Measurements from ENCODE around the gene SYNGR2. TPM values are rescaled to one million over a fixed set of nuclear protein-coding genes. Genes with fewer than 3 reads are reported as not detected.
A peak's percentile ranks its signal among the peaks of the same experiment; 100 is the strongest.

Gene SYNGR2
- total RNA-seq, 1 experiment from 2014 or later: 148 TPM

DNA sequence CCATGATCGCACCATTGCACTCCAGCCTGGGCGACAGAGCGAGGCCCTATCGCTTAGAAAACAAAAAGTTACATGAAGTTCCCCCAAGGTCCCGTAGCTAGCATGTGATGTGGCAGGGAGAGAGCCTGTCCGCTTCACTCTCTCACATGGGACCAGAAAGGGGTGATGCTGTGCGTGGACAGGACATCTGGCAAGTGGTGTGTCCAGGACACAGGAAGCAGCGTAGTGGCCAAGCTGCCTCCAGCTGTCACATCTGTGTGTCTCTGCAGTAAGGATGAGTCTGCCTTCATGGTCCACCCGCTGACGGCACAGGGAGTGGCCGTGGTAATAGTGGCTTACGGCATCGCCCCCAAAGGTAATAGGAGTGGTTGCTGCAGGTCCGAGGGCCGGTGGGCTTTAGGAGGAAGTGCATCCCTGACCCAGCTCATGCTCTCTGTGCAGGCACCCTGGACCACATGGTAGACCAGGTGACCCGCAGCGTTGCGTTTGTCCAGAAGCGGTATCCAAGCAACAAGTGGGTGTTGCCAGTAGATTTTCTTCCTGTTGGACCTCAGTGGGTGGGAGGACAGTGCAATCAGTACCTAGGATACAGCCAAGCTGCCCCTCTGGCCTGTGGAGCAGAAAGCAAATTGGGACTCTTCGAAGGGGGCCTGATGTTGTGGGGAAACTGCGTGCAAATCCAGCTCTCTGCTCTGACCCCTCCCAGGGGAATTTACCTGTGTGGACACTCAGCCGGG lies 36.2 kb downstream of the SYNGR2 start:
- Histone ChIP-seq H3K9ac (ENCODE audit: low read length) (no peak overlapping the region), H3K79me2 (ENCODE audit: insufficient read depth, low read length) (peaks cover 13% of the 10 kb centered on the region), H3K4me1 (ENCODE audit: control insufficient read depth in 1 of 2, insufficient read depth in 2 of 2, low read length in 2 of 2) (peaks cover 4 to 5% of the 10 kb centered on the region in 2 experiments), H3K27me3 (ENCODE audit: insufficient read depth, low read length) (no peaks in the 10 kb centered on the region), H2AFZ (ENCODE audit: low read depth, low read length, poor library complexity, severe bottlenecking) (no peak overlapping the region), H3K36me3 (ENCODE audit: control insufficient read depth in 1 of 2, insufficient read depth in 2 of 2, low read length in 2 of 2) (peaks cover 9 to 16% of the 10 kb centered on the region in 2 experiments; a peak in 3 of 4 replicates), H3K27ac (ENCODE audit: low read depth, low read length) (no peak overlapping the region), H3K4me3 (replicated peaks in 1 of 2; ENCODE audit: low read depth in 1 of 2, low read length in 2 of 2) (no peak overlapping the region), H4K20me1 (ENCODE audit: insufficient read depth) (no peaks in the 10 kb centered on the region), H3K9me2 (ENCODE audit: insufficient read depth) (no peaks in the 10 kb centered on the region), H3K9me3 (ENCODE audit: control insufficient read depth in 1 of 2, insufficient read depth in 1 of 2, low read depth in 1 of 2, low read length in 2 of 2) (no peaks in the 10 kb centered on the region), H3K4me2 (ENCODE audit: low read length) (no peak overlapping the region)
- no peak for DNase-seq (ENCODE audit: low read depth, low spot score)
- RAD21 ChIA-PET (ENCODE audit: low non-redundant PET in 1 of 2, low total read pairs in 2 of 2, uncharacterized antibody in 2 of 2, unreplicated experiment in 2 of 2): no interaction called here
- ATAC-seq: no peak
- intact Hi-C loops (cut with micrococcal nuclease): no loop called here
- POLR2A ChIA-PET: interaction anchor here (1.6 kb wide), 1 partner anchor 18 kb away, joined by 4 read pairs; the partner anchor contains the start of genes AFMID and TK1
- BruUV-seq (replicated peaks): no TSS peak
- TF ChIP-seq SRF (IDR thresholded peaks at IDR 0.05; ENCODE audit: low read depth) (no peak), EZH2phosphoT487 (IDR thresholded peaks at IDR 0.05; ENCODE audit: borderline replicate concordance) (no peak), POLR2AphosphoS5 (IDR thresholded peaks at IDR 0.05; ENCODE audit: low read depth, low read length) (0 out of 2 replicates have a peak, but pooled peaks have one; percentile 8)
- CTCF ChIA-PET: no interaction called here

- ATAC-seq: no peak
Observed at GRCh38 chr17:78205124-78205775, 36.9 kb downstream of the SYNGR2 start.

More at GRCh38 chr17:78205124-78205775, 36.9 kb downstream of the SYNGR2 start:
- Histone ChIP-seq H3K4me1 (ENCODE audit: control insufficient read depth in 1 of 2, insufficient read depth in 2 of 2, low read length in 2 of 2) (no peaks in the 10 kb centered on the region), H3K4me3 (replicated peaks in 1 of 2; ENCODE audit: low read depth in 1 of 2, low read length in 2 of 2) (no peak overlapping the region), H3K9me2 (ENCODE audit: insufficient read depth) (no peaks in the 10 kb centered on the region), H3K79me2 (ENCODE audit: insufficient read depth, low read length) (peaks cover 6% of the 10 kb centered on the region), H3K27me3 (ENCODE audit: insufficient read depth, low read length) (no peaks in the 10 kb centered on the region), H4K20me1 (ENCODE audit: insufficient read depth) (no peaks in the 10 kb centered on the region), H3K4me2 (ENCODE audit: low read length) (no peak overlapping the region), H3K9me3 (ENCODE audit: control insufficient read depth in 1 of 2, insufficient read depth in 1 of 2, low read depth in 1 of 2, low read length in 2 of 2) (no peaks in the 10 kb centered on the region), H3K36me3 (ENCODE audit: control insufficient read depth in 1 of 2, insufficient read depth in 2 of 2, low read length in 2 of 2) (peaks cover 9 to 16% of the 10 kb centered on the region in 2 experiments; a peak in 3 of 4 replicates), H3K27ac (ENCODE audit: low read depth, low read length) (no peak overlapping the region), H3K9ac (ENCODE audit: low read length) (no peak overlapping the region), H2AFZ (ENCODE audit: low read depth, low read length, poor library complexity, severe bottlenecking) (no peak overlapping the region)
- TF ChIP-seq JUND (IDR thresholded peaks at IDR 0.05) (no peak), EZH2phosphoT487 (IDR thresholded peaks at IDR 0.05; ENCODE audit: borderline replicate concordance) (no peak), SP1 (IDR thresholded peaks at IDR 0.05; ENCODE audit: low read depth) (no peak), POLR2A (IDR thresholded peaks at IDR 0.05; ENCODE audit: borderline replicate concordance, extremely low read depth, insufficient read depth, insufficient read length) (no peak)
- intact Hi-C loops (cut with micrococcal nuclease): no loop called here
- BruUV-seq (replicated peaks): no TSS peak
- ChIA-PET CTCF (interaction anchor here (1.6 kb wide), 1 partner anchor 18 kb away, joined by 4 read pairs; the partner anchor contains the start of genes AFMID and TK1), POLR2A (interaction anchor here (1.5 to 1.6 kb wide), 2 partner anchors 18 to 19 kb away, joined by 4 to 6 read pairs; partner anchors contain the start of genes AFMID and TK1), RAD21 (ENCODE audit: low non-redundant PET in 1 of 2, low total read pairs in 2 of 2, uncharacterized antibody in 2 of 2, unreplicated experiment in 2 of 2) (no interaction called here)
- DNase-seq (ENCODE audit: low read depth, low spot score): no peak
